A549 (cell line): ENCODE results near the gene COX5B. TPM values are rescaled to one million over a fixed set of nuclear protein-coding genes. Genes with fewer than 3 reads are reported as not detected.

Experiments used
- ATAC-seq, 2 experiments: fragments of 200-7000 bp in 1 of 2; fragments of >200 bp in 1 of 2; cut with Nextera tagmentation in 1 of 2; cut with Tn5 transposase in 1 of 2; 3 replicates each; pipeline versions ENCODE4 v1.8.0 to v1.9.1; 2018 to 2020; ENCODE audit warnings: mild to moderate bottlenecking in 1 of 2, moderate library complexity in 1 of 2
- CTCF ChIA-PET: fragments of 300-600 bp; sonication (Branson Sonifier 250); formaldehyde crosslinking; extraction: SDS; loops from one replicate; lab custom pipeline; 2021; ENCODE audit warnings: antibody characterized with exemption, inconsistent platforms; lab: Yijun Ruan, JAX
- POLR2A ChIA-PET: fragments of 350-600 bp; formaldehyde crosslinking; extraction: SDS; loops from one replicate; lab custom pipeline; 2021; ENCODE audit warnings: antibody characterized with exemption, inconsistent platforms; lab: Yijun Ruan, JAX
- DNase-seq, 2 experiments: peaks; one replicate each; pipeline versions ENCODE4 v3.0.0 to v3.0.0-alpha.2; 2011 to 2016; ENCODE audit warnings: low read depth in 1 of 2, low spot score in 1 of 2
- FAIRE-seq: peaks from 2 replicates; lab custom pipeline; 2011; peaks lifted over from hg19 to GRCh38; lab: Jason Lieb, UNC
- H3K27ac ChIP-seq, 2 experiments: fragments of >200 bp; sonication (Bioruptor Twin); formaldehyde crosslinking; 3 replicates each; pipeline ENCODE4 v1.5.1; 2016 to 2017
- H3K4me1 ChIP-seq: fragments of >200 bp; sonication (Bioruptor Twin); formaldehyde crosslinking; 3 replicates; pipeline ENCODE4 v1.6.1; 2016
- H3K4me2 ChIP-seq: fragments of >200 bp; sonication (Bioruptor Twin); formaldehyde crosslinking; 3 replicates; pipeline ENCODE4 v1.6.1; 2016
- H3K4me3 ChIP-seq: fragments of >200 bp; sonication (Bioruptor Twin); formaldehyde crosslinking; 3 replicates; pipeline ENCODE4 v1.5.1; 2016
- H3K9me3 ChIP-seq: fragments of >200 bp; sonication (Bioruptor Twin); formaldehyde crosslinking; 3 replicates; pipeline ENCODE4 v1.6.1; 2016
- BHLHE40 ChIP-seq: IDR thresholded peaks from 2 replicates; pipeline ENCODE4 v1.6.1; 2012; ENCODE audit warnings: low read depth, low read length, inconsistent platforms
- CBX2 ChIP-seq: fragments of 200-600 bp; sonication (generic); IDR thresholded peaks from 2 replicates; pipeline ENCODE4 v1.6.1; 2016; ENCODE audit warnings: low read depth, mild to moderate bottlenecking, borderline replicate concordance
- EHF ChIP-seq: fragments of 250-450 bp; sonication (Bioruptor Pico); IDR thresholded peaks from 2 replicates; pipeline ENCODE4 v1.5.0; 2020; ENCODE audit warnings: mild to moderate bottlenecking
- ESRRA ChIP-seq: fragments of 150-350 bp; IDR thresholded peaks from 2 replicates; pipeline ENCODE4 v1.6.1; 2014; ENCODE audit warnings: mild to moderate bottlenecking, low read length, borderline replicate concordance
- FOSB ChIP-seq: fragments of 250-450 bp; sonication (Bioruptor Pico); IDR thresholded peaks from 2 replicates; pipeline ENCODE4 v1.5.0; 2020; ENCODE audit warnings: mild to moderate bottlenecking, moderate library complexity
- HDAC2 ChIP-seq: fragments of 200-600 bp; sonication (generic); IDR thresholded peaks from 2 replicates; pipeline ENCODE4 v1.6.1; 2016
- KDM1A ChIP-seq: fragments of 200-600 bp; sonication (generic); IDR thresholded peaks from 2 replicates; pipeline ENCODE4 v1.6.1; 2016; ENCODE audit warnings: low read depth, mild to moderate bottlenecking
- KDM5A ChIP-seq: fragments of 200-600 bp; sonication (generic); IDR thresholded peaks from 2 replicates; pipeline ENCODE4 v1.6.1; 2016; ENCODE audit warnings: antibody characterized with exemption, mild to moderate bottlenecking
- MAZ ChIP-seq: fragments of 150-350 bp; IDR thresholded peaks from 2 replicates; pipeline ENCODE4 v1.6.1; 2014; ENCODE audit warnings: antibody characterized with exemption, low read depth, low read length, borderline replicate concordance
- POLR2A ChIP-seq: IDR thresholded peaks from 2 replicates; pipeline ENCODE4 v1.6.1; 2012; ENCODE audit warnings: mild to moderate bottlenecking, low read length
- POLR2AphosphoS2 ChIP-seq: conservative IDR thresholded peaks from 2 replicates; pipeline ENCODE4 v1.6.1; 2012; ENCODE audit warnings: low read length, improper control_type of control experiment, inconsistent platforms
- RAD21 ChIP-seq, 2 experiments: fragments of >200 bp in 1 of 2; sonication (Bioruptor Twin) in 1 of 2; formaldehyde crosslinking in 1 of 2; IDR thresholded peaks in 1 of 2; conservative IDR thresholded peaks in 1 of 2; 2 replicates in 1 of 2; 3 replicates in 1 of 2; pipeline ENCODE4 v1.6.1; 2012 to 2018; ENCODE audit warnings: inconsistent platforms in 1 of 2
- RCOR1 ChIP-seq: fragments of 150-350 bp; IDR thresholded peaks from 2 replicates; pipeline ENCODE4 v1.6.1; 2014; ENCODE audit warnings: antibody characterized with exemption, low read length, low read depth
- ZSCAN20 ChIP-seq: fragments of 250-450 bp; sonication (Bioruptor Pico); IDR thresholded peaks from 2 replicates; pipeline ENCODE4 v1.8.0; 2022; ENCODE audit warnings: mild to moderate bottlenecking, moderate library complexity
- WGBS: methylation state at CpG from one replicate; pipeline ENCODE4 v1.1.6; 2017; ENCODE audit errors: missing lambda C conversion rate; 5-methylcytosine and 5-hydroxymethylcytosine counted together
- polyA plus RNA-seq, 4 experiments: library from polyadenylated mRNA; depleted of rRNA in 3 of 4; stranded (reverse); fragments of >200 nt; fragmentation: RNase III in 1 of 4; extraction: RNeasy Plus Mini Kit Qiagen cat#74134 plus additional on column Dnase treatment in 1 of 4; gene quantifications; 2 replicates in 3 of 4; 3 replicates in 1 of 4; pipeline ENCODE4 v1.2.3, GENCODE V29; 2011 to 2017
- TF ChIP-seq, protein P1 (sequence below): IDR thresholded peaks from 2 replicates; pipeline ENCODE4 v1.6.1; 2012; ENCODE audit warnings: low read depth, borderline replicate concordance
- TF ChIP-seq, protein P2 (sequence below): fragments of >200 bp; sonication (Bioruptor Twin); formaldehyde crosslinking; IDR thresholded peaks from 3 replicates; pipeline ENCODE4 v1.5.1; 2016
- TF ChIP-seq, protein P3 (sequence below): fragments of 250-450 bp; sonication (Bioruptor Pico); IDR thresholded peaks from 2 replicates; pipeline ENCODE4 v1.5.0; 2021; ENCODE audit warnings: mild to moderate bottlenecking, moderate library complexity, borderline replicate concordance
- TF ChIP-seq, protein P4 (sequence below): IDR thresholded peaks from 2 replicates; pipeline ENCODE4 v1.6.1; 2012

COX5B gene
- polyA plus RNA-seq, 2 of the 4 experiments (the other 2 are of a cell fraction): 343 to 353 TPM

DNA sequence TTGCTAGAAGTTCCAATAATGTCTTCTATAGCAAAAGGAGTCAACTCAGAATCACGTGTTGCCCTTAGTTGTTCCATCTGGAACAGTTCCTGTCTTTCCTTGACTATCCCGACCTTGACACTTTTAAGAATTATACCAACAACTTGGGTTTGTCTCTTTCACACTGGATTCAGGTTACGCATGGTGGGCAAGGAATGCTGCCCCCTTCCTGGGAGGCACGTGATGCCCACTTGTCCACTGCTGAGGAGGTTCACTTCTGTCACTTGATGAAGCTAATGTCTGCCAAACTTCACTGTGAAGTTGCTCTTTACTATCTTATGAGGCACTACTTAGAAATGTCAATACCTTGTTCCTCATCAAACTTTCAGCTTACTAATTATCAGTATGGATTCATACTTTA is 5.3 kb downstream of the COX5B start:
- DNase-seq: no peak

DNA sequence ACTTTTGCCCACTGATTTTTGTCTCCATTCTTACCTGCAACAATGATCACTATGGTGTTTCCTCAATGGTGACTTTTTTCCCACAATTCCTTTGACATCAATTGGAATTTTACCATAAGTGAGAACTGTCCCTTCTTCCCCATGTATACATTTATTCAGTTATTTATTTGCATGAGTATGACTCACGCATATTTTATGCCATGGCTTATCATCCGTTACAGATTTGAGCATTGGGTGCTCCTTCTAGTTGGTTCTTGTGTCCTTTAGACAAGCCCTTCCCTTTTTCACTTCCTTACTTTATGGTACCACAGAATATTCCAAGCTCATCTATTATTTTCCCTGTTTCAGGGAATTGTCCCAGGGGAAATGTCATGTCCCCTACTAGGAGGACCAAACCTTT is 7.6 kb downstream of the COX5B start:
- no peak for TF ChIP-seq ESRRA
- no peak for TF ChIP-seq KDM1A
- TF ChIP-seq, protein P1, sequence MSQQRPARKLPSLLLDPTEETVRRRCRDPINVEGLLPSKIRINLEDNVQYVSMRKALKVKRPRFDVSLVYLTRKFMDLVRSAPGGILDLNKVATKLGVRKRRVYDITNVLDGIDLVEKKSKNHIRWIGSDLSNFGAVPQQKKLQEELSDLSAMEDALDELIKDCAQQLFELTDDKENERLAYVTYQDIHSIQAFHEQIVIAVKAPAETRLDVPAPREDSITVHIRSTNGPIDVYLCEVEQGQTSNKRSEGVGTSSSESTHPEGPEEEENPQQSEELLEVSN: no peak
- TF ChIP-seq POLR2A: no peak
- TF ChIP-seq RCOR1: no peak
- DNase-seq (no peak), FAIRE-seq (no peak), ATAC-seq (no peak)
- H3K4me3 ChIP-seq: no peak overlapping the region
- no peaks in the 10 kb centered on the region for H3K4me1 ChIP-seq
- no peak overlapping the region for H3K4me2 ChIP-seq
- peaks cover 15% of the 10 kb centered on the region for H3K9me3 ChIP-seq
- ChIA-PET POLR2A (interaction anchor here (1.5 kb wide), 1 partner anchor 10 kb away, joined by 5 read pairs; the partner anchor contains the start of gene ACTR1B), CTCF (interaction anchor here (1.3 to 1.8 kb wide), 3 partner anchors 9 to 63 kb away, joined by 4 to 6 read pairs (median 4); partner anchors contain the start of gene ACTR1B)
- H3K27ac ChIP-seq: no peak overlapping the region
- WGBS: 92% methylated on average over 2 of the region's 2 CpGs

More for the DNA sequence above, 5.3 kb downstream of the COX5B start:
- WGBS: 82% methylated on average over 4 of the region's 4 CpGs
- ATAC-seq: no peak
- H3K4me1 ChIP-seq: peaks cover 7% of the 10 kb centered on the region; the same call in 2 of the 3 replicates
- TF ChIP-seq POLR2AphosphoS2 (no peak), ZSCAN20 (CRISPR knock-in tag) (no peak), ESRRA (no peak), HDAC2 (no peak), CBX2 (no peak)
- TF ChIP-seq, all 56 proteins: peak for 0
- no peak overlapping the region for H3K4me2 ChIP-seq
- ChIA-PET POLR2A (interaction anchor here (1.2 to 3.0 kb wide), 2 partner anchors 11 to 13 kb away, joined by 4 to 8 read pairs; partner anchors contain the start of gene ACTR1B), CTCF (interaction anchor here (0.9 to 3.3 kb wide), 6 partner anchors 9 to 954 kb away, joined by 3 to 19 read pairs (median 5); partner anchors contain the start of gene ACTR1B)
- peaks cover 15% of the 10 kb centered on the region for H3K9me3 ChIP-seq
- H3K4me3 ChIP-seq: no peak overlapping the region
- FAIRE-seq: no peak
- H3K27ac ChIP-seq: no peak overlapping the region

DNA sequence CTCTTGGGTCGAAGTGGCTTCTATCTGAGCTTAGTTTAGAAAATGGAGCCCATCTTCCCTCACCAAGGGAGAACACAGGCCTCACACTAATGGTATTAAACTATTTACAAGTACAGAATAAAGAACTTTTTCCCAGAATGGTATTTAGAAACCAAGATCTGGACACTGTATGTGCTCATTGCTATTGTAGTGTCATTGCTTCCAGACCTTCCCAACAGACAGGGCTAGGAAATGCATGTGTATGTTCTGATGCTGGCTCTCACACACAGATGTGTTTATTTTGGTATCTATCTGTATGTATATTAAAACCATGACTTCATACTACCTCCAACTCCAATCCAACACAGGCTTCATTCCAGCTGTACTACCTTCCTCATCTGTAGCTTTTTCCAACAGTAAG is 8.0 kb downstream of the COX5B start:
- H3K4me2 ChIP-seq: no peak overlapping the region
- TF ChIP-seq KDM1A (no peak), KDM5A (no peak), EHF (no peak), RAD21 (conservative IDR thresholded peaks at IDR 0.05 in 1 of 2, IDR thresholded peaks at IDR 0.05 in 1 of 2) (no peak), MAZ (no peak), HDAC2 (no peak), BHLHE40 (no peak), RCOR1 (no peak), FOSB (no peak)
- TF ChIP-seq, protein P2, sequence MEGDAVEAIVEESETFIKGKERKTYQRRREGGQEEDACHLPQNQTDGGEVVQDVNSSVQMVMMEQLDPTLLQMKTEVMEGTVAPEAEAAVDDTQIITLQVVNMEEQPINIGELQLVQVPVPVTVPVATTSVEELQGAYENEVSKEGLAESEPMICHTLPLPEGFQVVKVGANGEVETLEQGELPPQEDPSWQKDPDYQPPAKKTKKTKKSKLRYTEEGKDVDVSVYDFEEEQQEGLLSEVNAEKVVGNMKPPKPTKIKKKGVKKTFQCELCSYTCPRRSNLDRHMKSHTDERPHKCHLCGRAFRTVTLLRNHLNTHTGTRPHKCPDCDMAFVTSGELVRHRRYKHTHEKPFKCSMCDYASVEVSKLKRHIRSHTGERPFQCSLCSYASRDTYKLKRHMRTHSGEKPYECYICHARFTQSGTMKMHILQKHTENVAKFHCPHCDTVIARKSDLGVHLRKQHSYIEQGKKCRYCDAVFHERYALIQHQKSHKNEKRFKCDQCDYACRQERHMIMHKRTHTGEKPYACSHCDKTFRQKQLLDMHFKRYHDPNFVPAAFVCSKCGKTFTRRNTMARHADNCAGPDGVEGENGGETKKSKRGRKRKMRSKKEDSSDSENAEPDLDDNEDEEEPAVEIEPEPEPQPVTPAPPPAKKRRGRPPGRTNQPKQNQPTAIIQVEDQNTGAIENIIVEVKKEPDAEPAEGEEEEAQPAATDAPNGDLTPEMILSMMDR: no peak
- TF ChIP-seq, protein P3, sequence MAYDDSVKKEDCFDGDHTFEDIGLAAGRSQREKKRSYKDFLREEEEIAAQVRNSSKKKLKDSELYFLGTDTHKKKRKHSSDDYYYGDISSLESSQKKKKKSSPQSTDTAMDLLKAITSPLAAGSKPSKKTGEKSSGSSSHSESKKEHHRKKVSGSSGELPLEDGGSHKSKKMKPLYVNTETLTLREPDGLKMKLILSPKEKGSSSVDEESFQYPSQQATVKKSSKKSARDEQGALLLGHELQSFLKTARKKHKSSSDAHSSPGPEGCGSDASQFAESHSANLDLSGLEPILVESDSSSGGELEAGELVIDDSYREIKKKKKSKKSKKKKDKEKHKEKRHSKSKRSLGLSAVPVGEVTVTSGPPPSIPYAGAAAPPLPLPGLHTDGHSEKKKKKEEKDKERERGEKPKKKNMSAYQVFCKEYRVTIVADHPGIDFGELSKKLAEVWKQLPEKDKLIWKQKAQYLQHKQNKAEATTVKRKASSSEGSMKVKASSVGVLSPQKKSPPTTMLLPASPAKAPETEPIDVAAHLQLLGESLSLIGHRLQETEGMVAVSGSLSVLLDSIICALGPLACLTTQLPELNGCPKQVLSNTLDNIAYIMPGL (CRISPR knock-in tag): no peak
- TF ChIP-seq, protein P4, sequence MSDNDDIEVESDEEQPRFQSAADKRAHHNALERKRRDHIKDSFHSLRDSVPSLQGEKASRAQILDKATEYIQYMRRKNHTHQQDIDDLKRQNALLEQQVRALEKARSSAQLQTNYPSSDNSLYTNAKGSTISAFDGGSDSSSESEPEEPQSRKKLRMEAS: no peak
- no peak for FAIRE-seq
- H3K9me3 ChIP-seq: peaks cover 15% of the 10 kb centered on the region
- ATAC-seq: no peak
- H3K4me3 ChIP-seq: no peak overlapping the region
- DNase-seq: no peak
- 92% methylated on average over 1 of the region's 1 CpG for WGBS
- H3K4me1 ChIP-seq: no peaks in the 10 kb centered on the region
- CTCF ChIA-PET: interaction anchor here (1.0 to 1.8 kb wide), 4 partner anchors 9 to 63 kb away, joined by 4 to 6 read pairs (median 4); partner anchors contain the start of gene ACTR1B
- no peak overlapping the region for H3K27ac ChIP-seq
- POLR2A ChIA-PET: interaction anchor here (1.5 kb wide), 1 partner anchor 10 kb away, joined by 5 read pairs; the partner anchor contains the start of gene ACTR1B
